Neural progenitor cell (in vitro differentiated cells): Measurements from ENCODE around the gene PRKCH. TPM values are rescaled to one million over a fixed set of nuclear protein-coding genes. Genes with fewer than 3 reads are reported as not detected.

Experiments used
- DNase-seq: peaks from one replicate; pipeline ENCODE4 v3.0.0-alpha.2; 2016; ENCODE audit warnings: low spot score
- H2AFZ ChIP-seq: fragments of 200-600 bp; sonication (generic); replicated peaks from 2 replicates; pipeline ENCODE4 v1.6.1; 2016; ENCODE audit warnings: antibody characterized with exemption
- H3F3A ChIP-seq: fragments of 200-600 bp; sonication (generic); 2 replicates; pipeline ENCODE4 v1.6.1; 2016; ENCODE audit warnings: antibody characterized with exemption, low read depth
- H3K27ac ChIP-seq: fragments of 200-600 bp; sonication (generic); 2 replicates; pipeline ENCODE4 v1.5.1; 2016; ENCODE audit warnings: mild to moderate bottlenecking
- H3K27me3 ChIP-seq: fragments of 200-600 bp; sonication (generic); 2 replicates; pipeline ENCODE4 v1.6.1; 2016; ENCODE audit warnings: mild to moderate bottlenecking, moderate library complexity
- H3K36me3 ChIP-seq: fragments of 200-600 bp; sonication (generic); 2 replicates; pipeline ENCODE4 v1.5.1; 2016
- H3K4me1 ChIP-seq: fragments of 200-600 bp; sonication (generic); 2 replicates; pipeline ENCODE4 v1.6.1; 2016; ENCODE audit warnings: mixed run types
- H3K4me2 ChIP-seq: fragments of 200-600 bp; sonication (generic); 2 replicates; pipeline ENCODE4 v1.6.1; 2016
- H3K4me3 ChIP-seq: fragments of 200-600 bp; sonication (generic); 2 replicates; pipeline ENCODE4 v1.5.1; 2016
- H3K79me2 ChIP-seq: fragments of 200-600 bp; sonication (generic); 2 replicates; pipeline ENCODE4 v1.6.1; 2016; ENCODE audit warnings: low read depth
- H3K9ac ChIP-seq: fragments of 200-600 bp; sonication (generic); 2 replicates; pipeline ENCODE4 v1.6.1; 2016
- H3K9me3 ChIP-seq: fragments of 200-600 bp; sonication (generic); 2 replicates; pipeline ENCODE4 v1.5.1; 2016; ENCODE audit warnings: low read depth
- H4K20me1 ChIP-seq: fragments of 200-600 bp; sonication (generic); 2 replicates; pipeline ENCODE4 v1.6.1; 2016; ENCODE audit warnings: low read depth
- H3K27ac Mint-ChIP-seq: 3 replicates; pipeline ENCODE4 v1.8.0; 2021; ENCODE audit warnings: mixed read lengths
- H3K27me3 Mint-ChIP-seq: 2 replicates; pipeline ENCODE4 v1.8.0; 2022; ENCODE audit warnings: low read depth, mild to moderate bottlenecking, inconsistent platforms, moderate library complexity, mixed read lengths; ENCODE audit not compliant: insufficient read depth
- H3K36me3 Mint-ChIP-seq: 3 replicates; pipeline ENCODE4 v1.8.0; 2021; ENCODE audit warnings: mixed read lengths
- H3K4me1 Mint-ChIP-seq: 3 replicates; pipeline ENCODE4 v1.8.0; 2021; ENCODE audit warnings: mixed read lengths
- H3K4me3 Mint-ChIP-seq: 3 replicates; pipeline ENCODE4 v1.8.0; 2021; ENCODE audit warnings: mild to moderate bottlenecking, moderate library complexity, mixed read lengths
- H3K9me3 Mint-ChIP-seq: 3 replicates; pipeline ENCODE4 v1.8.0; 2020; ENCODE audit warnings: mixed read lengths
- EZH2 ChIP-seq: fragments of 200-600 bp; sonication (generic); IDR thresholded peaks from 2 replicates; pipeline ENCODE4 v1.6.1; 2017; ENCODE audit warnings: antibody characterized with exemption, mild to moderate bottlenecking, moderate library complexity
- EZH2phosphoT487 ChIP-seq: fragments of 200-600 bp; sonication (generic); IDR thresholded peaks from 2 replicates; pipeline ENCODE4 v1.6.1; 2017; ENCODE audit warnings: antibody characterized with exemption
- total RNA-seq: library from RNA; depleted of rRNA; stranded (reverse); fragments of >200 nt; gene quantifications from 2 replicates; pipeline ENCODE4 v1.2.3, GENCODE V29; 2015; ENCODE audit warnings: low replicate concordance
- TF ChIP-seq, protein P1 (sequence below): fragments of 200-600 bp; sonication (generic); IDR thresholded peaks from 2 replicates; pipeline ENCODE4 v1.5.1; 2017; ENCODE audit warnings: antibody characterized with exemption, mild to moderate bottlenecking

The PRKCH gene
- total RNA-seq, 1 donor from 2014 or later, result 1.3 TPM

DNA sequence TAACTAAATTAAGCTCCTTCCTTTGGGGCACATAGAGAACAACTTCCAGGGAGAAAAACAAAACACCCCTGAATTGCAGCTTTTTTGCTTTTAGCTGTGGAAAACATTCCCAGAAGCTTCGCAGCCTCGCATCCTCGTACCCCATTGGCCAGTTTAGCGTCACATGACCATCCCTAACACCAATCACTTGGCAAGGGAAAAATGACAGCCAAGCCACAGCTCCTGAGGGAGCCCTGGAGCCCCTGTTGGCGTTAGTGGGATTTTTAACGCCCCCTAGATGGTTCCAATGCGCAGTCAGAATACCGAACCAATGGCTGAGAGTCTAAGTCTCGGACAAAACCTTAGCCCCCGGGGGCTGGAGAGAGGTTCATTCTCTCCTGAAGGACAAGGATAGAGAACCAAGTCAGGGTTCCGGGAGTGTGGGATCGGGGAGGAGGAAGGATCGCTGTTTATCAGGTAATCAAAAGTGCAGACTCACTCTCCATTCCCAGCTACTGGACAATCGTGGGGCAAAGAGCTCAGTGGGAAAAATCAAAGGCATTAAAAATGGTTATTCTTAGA is 238.3 kb downstream of the PRKCH start:
- H3K9me3 Mint-ChIP-seq, result peaks cover 10% of the 10 kb centered on the region
- peaks cover 36% of the 10 kb centered on the region for H3K4me1 Mint-ChIP-seq
- Histone ChIP-seq H3K9ac (no peak overlapping the region), H3F3A (no peaks in the 10 kb centered on the region), H3K36me3 (no peaks in the 10 kb centered on the region), H3K27ac (no peak overlapping the region), H3K4me2 (no peak overlapping the region), H3K79me2 (no peaks in the 10 kb centered on the region), H3K4me3 (no peak overlapping the region), H3K4me1 (peaks cover 6% of the 10 kb centered on the region), H3K9me3 (no peaks in the 10 kb centered on the region), H2AFZ (no peak overlapping the region), H3K27me3 (no peaks in the 10 kb centered on the region), H4K20me1 (no peaks in the 10 kb centered on the region)
- H3K27ac Mint-ChIP-seq, result peak overlapping the region; percentile 30
- peaks cover 3% of the 10 kb centered on the region for H3K27me3 Mint-ChIP-seq
- peak; percentile 1 for DNase-seq
- H3K36me3 Mint-ChIP-seq, result no peaks in the 10 kb centered on the region
- H3K4me3 Mint-ChIP-seq, result no peak overlapping the region
- no peak for TF ChIP-seq EZH2
- TF ChIP-seq EZH2phosphoT487, result no peak
- TF ChIP-seq, protein P1, sequence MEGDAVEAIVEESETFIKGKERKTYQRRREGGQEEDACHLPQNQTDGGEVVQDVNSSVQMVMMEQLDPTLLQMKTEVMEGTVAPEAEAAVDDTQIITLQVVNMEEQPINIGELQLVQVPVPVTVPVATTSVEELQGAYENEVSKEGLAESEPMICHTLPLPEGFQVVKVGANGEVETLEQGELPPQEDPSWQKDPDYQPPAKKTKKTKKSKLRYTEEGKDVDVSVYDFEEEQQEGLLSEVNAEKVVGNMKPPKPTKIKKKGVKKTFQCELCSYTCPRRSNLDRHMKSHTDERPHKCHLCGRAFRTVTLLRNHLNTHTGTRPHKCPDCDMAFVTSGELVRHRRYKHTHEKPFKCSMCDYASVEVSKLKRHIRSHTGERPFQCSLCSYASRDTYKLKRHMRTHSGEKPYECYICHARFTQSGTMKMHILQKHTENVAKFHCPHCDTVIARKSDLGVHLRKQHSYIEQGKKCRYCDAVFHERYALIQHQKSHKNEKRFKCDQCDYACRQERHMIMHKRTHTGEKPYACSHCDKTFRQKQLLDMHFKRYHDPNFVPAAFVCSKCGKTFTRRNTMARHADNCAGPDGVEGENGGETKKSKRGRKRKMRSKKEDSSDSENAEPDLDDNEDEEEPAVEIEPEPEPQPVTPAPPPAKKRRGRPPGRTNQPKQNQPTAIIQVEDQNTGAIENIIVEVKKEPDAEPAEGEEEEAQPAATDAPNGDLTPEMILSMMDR, result no peak

DNA sequence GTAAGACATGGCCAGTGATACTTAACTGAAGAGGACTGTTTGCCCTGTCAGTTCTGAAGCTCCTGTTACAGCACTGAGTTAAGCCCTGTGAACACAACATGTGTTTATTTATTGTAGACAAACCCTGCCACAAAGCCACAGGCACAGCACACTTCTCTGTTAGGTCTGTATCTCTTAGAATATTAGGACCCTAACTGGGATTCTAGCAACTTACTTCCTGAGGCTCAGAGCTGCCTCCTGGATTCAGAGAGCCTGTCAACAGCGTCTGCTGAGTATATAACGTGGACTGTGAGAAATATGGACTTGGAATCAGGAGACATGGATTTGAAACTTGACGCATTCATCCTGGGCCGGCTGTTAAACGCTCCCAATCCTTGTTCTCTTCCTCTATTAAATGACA is 238.9 kb downstream of the PRKCH start:
- Histone ChIP-seq H3K27me3 (no peaks in the 10 kb centered on the region), H4K20me1 (no peaks in the 10 kb centered on the region), H3K4me3 (no peak overlapping the region), H3F3A (no peaks in the 10 kb centered on the region), H3K4me2 (no peak overlapping the region), H3K79me2 (no peaks in the 10 kb centered on the region), H3K9me3 (no peaks in the 10 kb centered on the region), H2AFZ (no peak overlapping the region), H3K36me3 (no peaks in the 10 kb centered on the region), H3K27ac (no peak overlapping the region), H3K4me1 (peaks cover 6% of the 10 kb centered on the region), H3K9ac (no peak overlapping the region)
- H3K4me3 Mint-ChIP-seq, result no peak overlapping the region
- H3K9me3 Mint-ChIP-seq, result peaks cover 10% of the 10 kb centered on the region
- peaks cover 36% of the 10 kb centered on the region for H3K4me1 Mint-ChIP-seq
- H3K27ac Mint-ChIP-seq, result peak overlapping the region; percentile 30
- H3K36me3 Mint-ChIP-seq, result no peaks in the 10 kb centered on the region
- no peak for TF ChIP-seq EZH2
- TF ChIP-seq, protein P1, result no peak
- TF ChIP-seq EZH2phosphoT487, result no peak
- DNase-seq, result no peak
- H3K27me3 Mint-ChIP-seq, result peaks cover 6% of the 10 kb centered on the region

DNA sequence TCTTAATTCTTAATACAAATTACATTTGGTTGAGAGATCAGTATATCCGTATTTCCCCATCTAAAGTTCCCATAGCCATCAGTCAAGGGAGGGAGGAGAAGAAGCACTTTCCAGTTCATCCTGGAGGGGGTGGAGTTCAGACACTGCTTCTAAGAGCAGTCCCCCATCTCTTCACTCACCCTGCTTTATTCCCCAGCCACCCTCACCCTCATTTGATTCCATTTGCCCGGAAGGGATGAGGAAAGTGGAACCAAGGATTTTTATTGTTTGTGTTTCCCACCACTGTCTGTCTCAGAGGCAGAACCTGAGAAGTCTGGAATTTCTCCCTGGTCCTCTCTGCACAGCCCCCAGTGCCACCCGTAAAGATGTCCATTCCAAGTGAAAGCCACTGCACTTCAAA is 239.7 kb downstream of the PRKCH start:
- no peaks in the 10 kb centered on the region for H3K9me3 ChIP-seq
- Mint-ChIP-seq H3K27ac (peak overlapping the region; percentile 79), H3K4me3 (no peak overlapping the region), H3K4me1 (peaks cover 34% of the 10 kb centered on the region), H3K9me3 (peaks cover 10% of the 10 kb centered on the region), H3K27me3 (peaks cover 6% of the 10 kb centered on the region), H3K36me3 (no peaks in the 10 kb centered on the region)
- no peak overlapping the region for H3K4me2 ChIP-seq
- H3K79me2 ChIP-seq, result no peaks in the 10 kb centered on the region
- TF ChIP-seq EZH2phosphoT487 (no peak), EZH2 (no peak)
- TF ChIP-seq, protein P1, result no peak
- no peak overlapping the region for H3K9ac ChIP-seq
- no peaks in the 10 kb centered on the region for H4K20me1 ChIP-seq
- no peaks in the 10 kb centered on the region for H3K27me3 ChIP-seq
- H3K4me3 ChIP-seq, result no peak overlapping the region
- DNase-seq, result peak; percentile 11
- no peaks in the 10 kb centered on the region for H3K36me3 ChIP-seq
- H3K4me1 ChIP-seq, result peaks cover 6% of the 10 kb centered on the region
- H2AFZ ChIP-seq, result peak overlapping the region; percentile 11
- H3F3A ChIP-seq, result no peaks in the 10 kb centered on the region
- H3K27ac ChIP-seq, result no peak overlapping the region
